ENCODE data around the gene FOSL2.

The FOSL2 gene

GRCh38 chr2:28350196-28350595 is 42.5 kb upstream of the FOSL2 start:
- DNase-seq: no peak
- no peaks in the 10 kb centered on the region for H3K27me3 ChIP-seq (replicated peaks)
- H3K27ac ChIP-seq: no peak overlapping the region
- H3K36me3 ChIP-seq (replicated peaks): no peaks in the 10 kb centered on the region
- in situ Hi-C loops (cut with HindIII; ENCODE audit: low pct_ligation_motif_present, low sequenced_read_pairs): no loop called here
- no peak for TF ChIP-seq CTCF (IDR thresholded peaks at IDR 0.05; ENCODE audit: low read depth, low read length, missing control alignments)
- H3K4me3 ChIP-seq (ENCODE audit: low read depth, low read length): no peak overlapping the region

GRCh38 chr2:28350791-28351285 is 41.8 kb upstream of the FOSL2 start:
- in situ Hi-C loops (cut with HindIII; ENCODE audit: low pct_ligation_motif_present, low sequenced_read_pairs): no loop called here
- Histone ChIP-seq H3K4me3 (ENCODE audit: low read depth, low read length) (no peak overlapping the region), H3K27ac (no peak overlapping the region), H3K27me3 (replicated peaks) (no peaks in the 10 kb centered on the region), H3K36me3 (replicated peaks) (no peaks in the 10 kb centered on the region)
- DNase-seq: no peak
- no peak for TF ChIP-seq CTCF (IDR thresholded peaks at IDR 0.05; ENCODE audit: low read depth, low read length, missing control alignments)

GRCh38 chr2:28351621-28352020 is 41.0 kb upstream of the FOSL2 start:
- Histone ChIP-seq H3K4me3 (ENCODE audit: low read depth, low read length) (no peak overlapping the region), H3K27ac (no peak overlapping the region), H3K27me3 (replicated peaks) (no peaks in the 10 kb centered on the region), H3K36me3 (replicated peaks) (no peaks in the 10 kb centered on the region)
- DNase-seq: no peak
- in situ Hi-C loops (cut with HindIII; ENCODE audit: low pct_ligation_motif_present, low sequenced_read_pairs): no loop called here
- no peak for TF ChIP-seq CTCF (IDR thresholded peaks at IDR 0.05; ENCODE audit: low read depth, low read length, missing control alignments)

- Histone ChIP-seq H3K27me3 (replicated peaks) (no peaks in the 10 kb centered on the region), H3K4me3 (ENCODE audit: low read depth, low read length) (no peak overlapping the region), H3K36me3 (replicated peaks) (no peaks in the 10 kb centered on the region), H3K27ac (no peak overlapping the region)
- no peak for TF ChIP-seq CTCF (IDR thresholded peaks at IDR 0.05; ENCODE audit: low read depth, low read length, missing control alignments)
- in situ Hi-C loops (cut with HindIII; ENCODE audit: low pct_ligation_motif_present, low sequenced_read_pairs): no loop called here
- no peak for DNase-seq
These were observed 40.6 kb upstream of the FOSL2 start for GRCh38 chr2:28352104-28352503.

GRCh38 chr2:28352610-28353195 is 40.0 kb upstream of the FOSL2 start:
- no peak for DNase-seq
- in situ Hi-C loops (cut with HindIII; ENCODE audit: low pct_ligation_motif_present, low sequenced_read_pairs): no loop called here
- no peak for TF ChIP-seq CTCF (IDR thresholded peaks at IDR 0.05; ENCODE audit: low read depth, low read length, missing control alignments)
- Histone ChIP-seq H3K4me3 (ENCODE audit: low read depth, low read length) (no peak overlapping the region), H3K36me3 (replicated peaks) (no peaks in the 10 kb centered on the region), H3K27ac (no peak overlapping the region), H3K27me3 (replicated peaks) (no peaks in the 10 kb centered on the region)

GRCh38 chr2:28354920-28355520 is 37.6 kb upstream of the FOSL2 start:
- no peak for TF ChIP-seq CTCF (IDR thresholded peaks at IDR 0.05; ENCODE audit: low read depth, low read length, missing control alignments)
- Histone ChIP-seq H3K27ac (no peak overlapping the region), H3K27me3 (replicated peaks) (no peaks in the 10 kb centered on the region), H3K36me3 (replicated peaks) (no peaks in the 10 kb centered on the region), H3K4me3 (ENCODE audit: low read depth, low read length) (no peak overlapping the region)
- in situ Hi-C loops (cut with HindIII; ENCODE audit: low pct_ligation_motif_present, low sequenced_read_pairs): no loop called here
- DNase-seq: no peak

Data from brain microvascular endothelial cell (primary cell).